ENCODE measurements around the gene GTF2A1. TPM values are rescaled to one million over a fixed set of nuclear protein-coding genes. Genes with fewer than 3 reads are reported as not detected.
A peak's percentile ranks its signal among the peaks of the same experiment; 100 is the strongest.

The GTF2A1 gene
- total RNA-seq, 1 donor from 2014 or later: 29.0 TPM

GRCh38 chr14:81193924-81194633 lies 26.7 kb downstream of the GTF2A1 start:
- no peaks in the 10 kb centered on the region for H3K9me3 Mint-ChIP-seq
- no peaks in the 10 kb centered on the region for H3K27me3 Mint-ChIP-seq (ENCODE audit: low read depth)
- H3K36me3 Mint-ChIP-seq: peaks cover 34% of the 10 kb centered on the region
- peak overlapping the region; percentile 37 for H3K27ac Mint-ChIP-seq
- no peak for DNase-seq (ENCODE audit: low spot score in 2 of 2, unreplicated experiment in 2 of 2)
- TF ChIP-seq CTCF (IDR thresholded peaks at IDR 0.05; ENCODE audit: unreplicated experiment): no peak
- H3K4me1 Mint-ChIP-seq: peaks cover 5% of the 10 kb centered on the region
- H3K4me3 Mint-ChIP-seq: no peak overlapping the region

GRCh38 chr14:81192594-81192993 lies 28.2 kb downstream of the GTF2A1 start:
- H3K9me3 Mint-ChIP-seq: no peaks in the 10 kb centered on the region
- H3K27ac Mint-ChIP-seq: no peak overlapping the region
- no peak for TF ChIP-seq CTCF (IDR thresholded peaks at IDR 0.05; ENCODE audit: unreplicated experiment)
- no peaks in the 10 kb centered on the region for H3K27me3 Mint-ChIP-seq (ENCODE audit: low read depth)
- no peak for DNase-seq (ENCODE audit: low spot score in 2 of 2, unreplicated experiment in 2 of 2)
- peaks cover 41% of the 10 kb centered on the region for H3K36me3 Mint-ChIP-seq
- H3K4me1 Mint-ChIP-seq: peaks cover 5% of the 10 kb centered on the region
- no peak overlapping the region for H3K4me3 Mint-ChIP-seq

GRCh38 chr14:81187832-81188522 lies 32.8 kb downstream of the GTF2A1 start:
- Mint-ChIP-seq H3K4me3 (no peak overlapping the region), H3K27ac (no peak overlapping the region), H3K27me3 (ENCODE audit: low read depth) (no peaks in the 10 kb centered on the region), H3K4me1 (peaks cover 4% of the 10 kb centered on the region), H3K9me3 (no peaks in the 10 kb centered on the region), H3K36me3 (peaks cover 27% of the 10 kb centered on the region)
- TF ChIP-seq CTCF (IDR thresholded peaks at IDR 0.05; ENCODE audit: unreplicated experiment): no peak
- no peak for DNase-seq (ENCODE audit: low spot score in 2 of 2, unreplicated experiment in 2 of 2)

- peaks cover 14% of the 10 kb centered on the region for H3K36me3 Mint-ChIP-seq
- TF ChIP-seq CTCF (IDR thresholded peaks at IDR 0.05; ENCODE audit: unreplicated experiment): no peak
- peaks cover 24% of the 10 kb centered on the region for H3K4me1 Mint-ChIP-seq
- no peak for DNase-seq (ENCODE audit: low spot score in 2 of 2, unreplicated experiment in 2 of 2)
- no peaks in the 10 kb centered on the region for H3K9me3 Mint-ChIP-seq
- H3K27me3 Mint-ChIP-seq (ENCODE audit: low read depth): no peaks in the 10 kb centered on the region
- no peak overlapping the region for H3K4me3 Mint-ChIP-seq
- no peak overlapping the region for H3K27ac Mint-ChIP-seq
These were observed 41.1 kb downstream of the GTF2A1 start for GRCh38 chr14:81179631-81180030.

- TF ChIP-seq CTCF (IDR thresholded peaks at IDR 0.05; ENCODE audit: unreplicated experiment): no peak
- H3K9me3 Mint-ChIP-seq: no peaks in the 10 kb centered on the region
- H3K27me3 Mint-ChIP-seq (ENCODE audit: low read depth): no peaks in the 10 kb centered on the region
- no peak for DNase-seq (ENCODE audit: low spot score in 2 of 2, unreplicated experiment in 2 of 2)
- H3K4me1 Mint-ChIP-seq: peaks cover 19% of the 10 kb centered on the region
- peaks cover 14% of the 10 kb centered on the region for H3K36me3 Mint-ChIP-seq
- no peak overlapping the region for H3K27ac Mint-ChIP-seq
- H3K4me3 Mint-ChIP-seq: no peak overlapping the region
These were observed 42.7 kb downstream of the GTF2A1 start for GRCh38 chr14:81178063-81178462.

Data from mesothelial cell of epicardium (in vitro differentiated cells).